IgD-negative memory B cell (primary cell): Measurements from ENCODE around the gene ACLY. TPM values are rescaled to one million over a fixed set of nuclear protein-coding genes. Genes with fewer than 3 reads are reported as not detected.
"Not testable (repeated sequence)": the region's sequence is repeated elsewhere in the genome, so short reads cannot be mapped to it uniquely, and the experiment has no call there.

Experiments
- H3K27ac Mint-ChIP-seq, 3 donors: one replicate each; pipeline ENCODE4 v1.8.0; 2020 to 2022; ENCODE audit warnings: mild to moderate bottlenecking in 3 of 3, mixed read lengths in 3 of 3, moderate library complexity in 1 of 3
- H3K27me3 Mint-ChIP-seq: one replicate; pipeline ENCODE4 v1.8.0; 2021; ENCODE audit warnings: mixed read lengths
- H3K36me3 Mint-ChIP-seq: one replicate; pipeline ENCODE4 v1.8.0; 2020; ENCODE audit warnings: mild to moderate bottlenecking, mixed read lengths
- H3K4me1 Mint-ChIP-seq, 3 donors: one replicate each; pipeline ENCODE4 v1.8.0; 2020 to 2022; ENCODE audit warnings: mixed read lengths in 3 of 3, mild to moderate bottlenecking in 1 of 3
- H3K4me3 Mint-ChIP-seq, 4 donors: one replicate each; pipeline ENCODE4 v1.8.0; 2020 to 2022; ENCODE audit warnings: mild to moderate bottlenecking in 4 of 4, mixed read lengths in 4 of 4, moderate library complexity in 3 of 4
- H3K9me3 Mint-ChIP-seq, 3 donors: one replicate each; pipeline ENCODE4 v1.8.0; 2020 to 2021; ENCODE audit warnings: mixed read lengths in 3 of 3, mild to moderate bottlenecking in 1 of 3
- polyA plus RNA-seq: library from polyadenylated mRNA; unstranded; fragments of 300-500 nt; fragmentation: Illumina TruSeq; gene quantifications from one replicate; pipeline ENCODE4 v1.2.3, GENCODE V29; 2021

Gene ACLY
- polyA plus RNA-seq, 1 donor from 2014 or later: 52.9 TPM

GRCh38 chr17:41882756-41883155, 36.0 kb downstream of the ACLY start:
- Mint-ChIP-seq H3K9me3 (no peaks in the 10 kb centered on the region), H3K4me1 (peaks cover 0 to 3% (median 2%) of the 10 kb centered on the region in 3 donors), H3K27ac (peak overlapping the region in 1 of 3 donors; percentile 66), H3K4me3 (peak overlapping the region in 1 of 4 donors; percentile 18), H3K36me3 (peaks cover 3% of the 10 kb centered on the region), H3K27me3 (no peaks in the 10 kb centered on the region)

GRCh38 chr17:41880130-41880529, 38.6 kb downstream of the ACLY start:
- H3K27me3 Mint-ChIP-seq: no peaks in the 10 kb centered on the region
- H3K36me3 Mint-ChIP-seq: peaks cover 2% of the 10 kb centered on the region
- peaks cover 0 to 3% (median 2%) of the 10 kb centered on the region in 3 donors for H3K4me1 Mint-ChIP-seq
- H3K9me3 Mint-ChIP-seq: no peaks in the 10 kb centered on the region
- H3K4me3 Mint-ChIP-seq: no peak overlapping the region
- no peak overlapping the region for H3K27ac Mint-ChIP-seq

GRCh38 chr17:41874293-41874670, 44.5 kb downstream of the ACLY start:
- not testable (repeated sequence) for H3K4me1 Mint-ChIP-seq, H3K27ac Mint-ChIP-seq, H3K36me3 Mint-ChIP-seq, H3K9me3 Mint-ChIP-seq, H3K4me3 Mint-ChIP-seq, H3K27me3 Mint-ChIP-seq

- H3K36me3 Mint-ChIP-seq: peaks cover 2% of the 10 kb centered on the region
- H3K4me3 Mint-ChIP-seq: no peak overlapping the region
- H3K9me3 Mint-ChIP-seq: no peaks in the 10 kb centered on the region
- no peaks in the 10 kb centered on the region for H3K27me3 Mint-ChIP-seq
- H3K27ac Mint-ChIP-seq: peak overlapping the region in 1 of 3 donors; percentile 53
- H3K4me1 Mint-ChIP-seq: no peaks in the 10 kb centered on the region
Measured at GRCh38 chr17:41873559-41874292, 45.0 kb downstream of the ACLY start.

- H3K36me3 Mint-ChIP-seq: peaks cover 1% of the 10 kb centered on the region
- no peaks in the 10 kb centered on the region for H3K9me3 Mint-ChIP-seq
- peaks cover 0 to 2% (median 0%) of the 10 kb centered on the region in 3 donors for H3K4me1 Mint-ChIP-seq
- no peaks in the 10 kb centered on the region for H3K27me3 Mint-ChIP-seq
- no peak overlapping the region for H3K4me3 Mint-ChIP-seq
- H3K27ac Mint-ChIP-seq: no peak overlapping the region
Measured at GRCh38 chr17:41871789-41872188, 47.0 kb downstream of the ACLY start.

- Mint-ChIP-seq H3K36me3 (peaks cover 1% of the 10 kb centered on the region), H3K4me3 (peak overlapping the region in 1 of 4 donors; percentile 18), H3K4me1 (peaks cover 0 to 2% (median under 1%) of the 10 kb centered on the region in 3 donors), H3K27me3 (no peaks in the 10 kb centered on the region), H3K9me3 (no peaks in the 10 kb centered on the region), H3K27ac (no peak overlapping the region)
Measured at GRCh38 chr17:41870627-41871026, 48.1 kb downstream of the ACLY start.

GRCh38 chr17:41870097-41870496, 48.7 kb downstream of the ACLY start:
- H3K4me3 Mint-ChIP-seq: no peak overlapping the region
- H3K9me3 Mint-ChIP-seq: no peaks in the 10 kb centered on the region
- peak overlapping the region in 1 of 3 donors; percentile 9 for H3K27ac Mint-ChIP-seq
- H3K4me1 Mint-ChIP-seq: peaks cover 0 to 5% (median 3%) of the 10 kb centered on the region in 3 donors
- H3K27me3 Mint-ChIP-seq: no peaks in the 10 kb centered on the region
- peaks cover 1% of the 10 kb centered on the region for H3K36me3 Mint-ChIP-seq

GRCh38 chr17:41869426-41869825, 49.3 kb downstream of the ACLY start:
- peaks cover 1% of the 10 kb centered on the region for H3K36me3 Mint-ChIP-seq
- no peaks in the 10 kb centered on the region for H3K9me3 Mint-ChIP-seq
- peak overlapping the region in 2 of 4 donors; percentile 45 to 68 for H3K4me3 Mint-ChIP-seq
- H3K27ac Mint-ChIP-seq: no peak overlapping the region
- H3K27me3 Mint-ChIP-seq: no peaks in the 10 kb centered on the region
- H3K4me1 Mint-ChIP-seq: peaks cover 0 to 5% (median 3%) of the 10 kb centered on the region in 3 donors

GRCh38 chr17:41868568-41868967, 50.2 kb downstream of the ACLY start:
- peaks cover 0 to 5% (median 3%) of the 10 kb centered on the region in 3 donors for H3K4me1 Mint-ChIP-seq
- peaks cover 1% of the 10 kb centered on the region for H3K36me3 Mint-ChIP-seq
- H3K27me3 Mint-ChIP-seq: no peaks in the 10 kb centered on the region
- H3K4me3 Mint-ChIP-seq: peak overlapping the region in 1 of 4 donors; percentile 45
- H3K27ac Mint-ChIP-seq: no peak overlapping the region
- no peaks in the 10 kb centered on the region for H3K9me3 Mint-ChIP-seq

- no peak overlapping the region for H3K27ac Mint-ChIP-seq
- no peaks in the 10 kb centered on the region for H3K9me3 Mint-ChIP-seq
- H3K36me3 Mint-ChIP-seq: peaks cover 1% of the 10 kb centered on the region
- H3K4me1 Mint-ChIP-seq: peaks cover 5 to 14% (median 12%) of the 10 kb centered on the region in 3 donors
- no peak overlapping the region for H3K4me3 Mint-ChIP-seq
- H3K27me3 Mint-ChIP-seq: no peaks in the 10 kb centered on the region
Measured at GRCh38 chr17:41865596-41865893, 53.2 kb downstream of the ACLY start.

- H3K4me3 Mint-ChIP-seq: no peak within 1 kb of the TSS
- no peaks in the 10 kb centered on the region for H3K27me3 Mint-ChIP-seq
- no peaks in the 10 kb centered on the region for H3K9me3 Mint-ChIP-seq
- peaks cover 1% of the 10 kb centered on the region for H3K36me3 Mint-ChIP-seq
- H3K4me1 Mint-ChIP-seq: peaks cover 6 to 16% (median 15%) of the 10 kb centered on the region in 3 donors
- H3K27ac Mint-ChIP-seq: no peak within 1 kb of the TSS
Measured at GRCh38 chr17:41864836-41865595, 53.7 kb downstream of the ACLY start, which contains the start of gene KLHL11. TSS of gene KLHL11 (minus strand) at chr17:41865423. CDS start at chr17:41865370, 53 bp downstream.

- Mint-ChIP-seq H3K4me1 (peaks cover 10 to 21% (median 18%) of the 10 kb centered on the region in 3 donors), H3K9me3 (no peaks in the 10 kb centered on the region), H3K4me3 (no peak overlapping the region), H3K27ac (no peak overlapping the region), H3K27me3 (no peaks in the 10 kb centered on the region), H3K36me3 (peaks cover 1% of the 10 kb centered on the region)
Measured at GRCh38 chr17:41864498-41864835, 54.3 kb downstream of the ACLY start.

- Mint-ChIP-seq H3K4me3 (no peak overlapping the region), H3K4me1 (peaks cover 10 to 20% (median 20%) of the 10 kb centered on the region in 3 donors), H3K36me3 (peaks cover 1% of the 10 kb centered on the region), H3K27me3 (no peaks in the 10 kb centered on the region), H3K9me3 (no peaks in the 10 kb centered on the region), H3K27ac (no peak overlapping the region)
Measured at GRCh38 chr17:41863074-41863848, 55.5 kb downstream of the ACLY start.

- Mint-ChIP-seq H3K27ac (peak overlapping the region in 1 of 3 donors; percentile 37), H3K27me3 (no peaks in the 10 kb centered on the region), H3K4me3 (peak overlapping the region in 2 of 4 donors; percentile 9 to 76), H3K4me1 (peaks cover 10 to 19% (median 18%) of the 10 kb centered on the region in 3 donors), H3K9me3 (no peaks in the 10 kb centered on the region), H3K36me3 (peaks cover 6% of the 10 kb centered on the region)
Measured at GRCh38 chr17:41860254-41860931, 58.4 kb downstream of the ACLY start.
